Effector CD8-positive, alpha-beta T cell (primary cell): ENCODE results near the gene NLRC5.
"Not testable (repeated sequence)": the region's sequence is repeated elsewhere in the genome, so short reads cannot be mapped to it uniquely, and the experiment has no call there.

Experiments
- DNase-seq: peaks from one replicate; lab custom pipeline; 2025; lab: John Stamatoyannopoulos, UW

NLRC5 gene

GRCh38 chr16:57072616-57073275 lies 83.4 kb downstream of the NLRC5 start:
- DNase-seq, result no peak

- DNase-seq, result no peak
Measured at GRCh38 chr16:57077714-57078113, 88.4 kb downstream of the NLRC5 start.

- DNase-seq, result no peak
Measured at GRCh38 chr16:57081744-57082143, 92.4 kb downstream of the NLRC5 start.

DNA sequence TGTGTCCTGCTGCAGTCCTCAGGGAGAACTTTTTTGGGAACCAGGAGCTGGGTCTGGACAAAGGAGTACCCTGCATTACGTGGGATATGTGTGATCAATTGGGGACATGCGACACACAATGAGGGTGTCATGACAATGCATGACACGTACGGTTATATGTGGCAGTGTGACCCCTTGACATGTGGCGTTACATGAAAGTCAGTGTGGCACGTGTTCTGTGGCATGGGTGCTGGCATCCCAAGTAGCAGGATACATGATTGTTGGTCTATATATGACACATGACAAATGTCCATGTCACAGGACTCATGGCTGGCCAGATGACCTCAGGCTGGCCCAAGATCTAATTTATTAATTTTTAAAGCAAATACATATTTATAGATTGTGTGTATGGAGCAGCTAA lies 93.3 kb downstream of the NLRC5 start:
- DNase-seq, result no peak

- DNase-seq, result no peak
Measured at GRCh38 chr16:57083485-57084126, 94.2 kb downstream of the NLRC5 start.

GRCh38 chr16:57084257-57084770 lies 95.0 kb downstream of the NLRC5 start:
- DNase-seq, result peak; percentile 67

GRCh38 chr16:57084996-57085395 lies 95.6 kb downstream of the NLRC5 start:
- DNase-seq, result no peak

DNA sequence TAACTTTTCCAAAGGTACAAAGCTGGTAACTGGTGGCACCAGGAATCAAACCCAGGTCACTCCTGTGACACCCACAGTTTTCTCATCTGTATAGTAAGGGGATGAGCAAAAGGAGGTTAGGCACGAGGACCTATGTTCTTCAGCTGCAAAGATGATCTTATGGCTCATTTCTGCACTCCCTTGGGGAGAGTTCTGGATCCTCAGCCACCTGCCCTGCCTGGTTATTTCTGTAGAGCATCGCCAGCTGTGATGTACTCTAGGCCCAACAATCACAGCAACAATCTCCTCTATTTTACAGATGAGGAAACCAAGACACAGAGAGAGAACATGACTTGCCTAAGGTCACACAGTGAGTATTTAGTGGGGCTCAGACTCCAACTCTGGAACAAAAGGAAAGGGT lies 97.6 kb downstream of the NLRC5 start:
- no peak for DNase-seq

- DNase-seq, result no peak
Measured at GRCh38 chr16:57089406-57089805, 100.0 kb downstream of the NLRC5 start.

DNA sequence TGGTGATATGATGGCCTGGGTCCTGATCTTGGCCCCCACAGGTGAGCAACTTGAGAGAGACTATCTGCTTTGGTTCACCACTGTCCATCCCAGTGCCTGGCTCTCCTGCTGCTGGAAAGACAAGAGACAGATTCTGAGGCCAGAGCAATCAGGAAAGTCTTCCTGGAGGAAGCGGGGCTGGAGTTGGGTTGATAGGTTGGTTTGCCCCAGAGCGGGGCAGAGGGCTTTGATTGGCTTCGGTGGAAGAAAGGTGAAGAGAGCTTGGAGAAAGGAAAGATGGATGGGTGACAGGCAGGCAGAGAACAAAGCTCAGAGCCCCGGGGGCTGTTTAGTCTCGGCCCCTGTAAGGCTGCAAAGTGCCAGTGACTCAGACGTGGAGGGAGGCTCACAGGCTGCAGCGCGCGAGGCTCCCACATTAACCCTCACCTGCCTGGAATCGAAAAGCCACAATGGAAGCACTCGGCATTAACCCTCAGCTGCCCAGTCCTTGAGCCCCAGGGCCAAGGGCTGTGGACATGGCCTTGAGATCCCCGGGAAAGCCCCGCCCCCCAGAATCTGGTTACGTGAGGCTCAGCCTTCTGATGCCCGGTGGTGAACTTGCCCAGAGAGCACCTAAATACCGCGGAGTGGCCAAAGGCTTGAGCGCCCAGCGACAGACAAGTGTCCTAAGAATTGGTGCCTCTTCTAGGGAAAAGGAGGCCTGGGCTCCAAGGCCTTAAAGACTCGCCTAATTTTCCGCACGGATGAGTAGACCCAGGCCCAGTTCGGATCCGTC lies 102.0 kb downstream of the NLRC5 start:
- DNase-seq, result no peak

DNA sequence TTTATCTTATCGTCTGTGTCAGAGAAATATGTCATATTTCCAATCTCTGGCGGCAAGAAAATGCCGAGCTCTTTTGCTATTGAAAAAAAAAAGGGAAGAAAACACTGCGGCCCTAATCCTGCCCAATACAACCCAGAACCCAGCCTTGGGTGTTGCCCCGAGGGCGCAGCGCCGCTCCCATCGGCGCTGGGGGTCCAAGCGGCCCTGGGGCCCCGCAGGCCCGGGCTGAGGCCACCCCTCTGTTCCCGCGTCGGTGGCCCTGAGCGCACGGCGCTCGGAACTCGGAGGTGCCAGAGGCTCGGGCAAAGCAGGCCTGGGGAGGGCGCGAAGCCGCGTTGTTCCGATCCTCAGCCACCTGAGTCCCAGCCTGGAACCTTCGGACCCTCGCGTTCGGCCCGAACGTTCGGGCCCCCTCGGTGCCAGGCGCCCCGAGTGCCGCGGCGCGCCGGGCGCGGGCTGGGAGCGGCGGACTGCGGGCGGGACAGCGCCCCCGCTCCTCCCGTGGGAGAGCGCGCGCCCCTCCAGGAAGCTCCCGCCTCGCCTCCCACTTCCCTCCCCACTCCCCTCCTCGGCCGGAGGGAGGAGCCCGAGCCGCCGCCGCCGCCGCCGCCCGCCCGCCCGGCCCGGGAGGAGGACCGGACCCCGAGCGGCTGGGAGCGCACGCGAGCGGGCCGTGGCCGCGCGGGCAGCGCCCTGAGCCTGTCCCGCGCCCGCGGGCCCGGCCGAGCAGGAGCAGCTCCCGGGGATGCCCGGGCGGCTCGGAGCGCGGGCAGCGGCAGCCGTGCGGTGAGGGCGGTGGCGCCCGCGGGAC lies 102.8 kb downstream of the NLRC5 start, which contains the start of gene CPNE2:
Gene CPNE2 (plus strand): TSS at position 609 of the 811 bp plus-strand sequence. CDS start 18,160 bp downstream, outside the sequence.
- DNase-seq, result peak; percentile 8

- DNase-seq, result peak; percentile 13
Measured at GRCh38 chr16:57092786-57093411, 103.5 kb downstream of the NLRC5 start.

- DNase-seq, result no peak
Measured at GRCh38 chr16:57093666-57094564, 104.6 kb downstream of the NLRC5 start.

DNA sequence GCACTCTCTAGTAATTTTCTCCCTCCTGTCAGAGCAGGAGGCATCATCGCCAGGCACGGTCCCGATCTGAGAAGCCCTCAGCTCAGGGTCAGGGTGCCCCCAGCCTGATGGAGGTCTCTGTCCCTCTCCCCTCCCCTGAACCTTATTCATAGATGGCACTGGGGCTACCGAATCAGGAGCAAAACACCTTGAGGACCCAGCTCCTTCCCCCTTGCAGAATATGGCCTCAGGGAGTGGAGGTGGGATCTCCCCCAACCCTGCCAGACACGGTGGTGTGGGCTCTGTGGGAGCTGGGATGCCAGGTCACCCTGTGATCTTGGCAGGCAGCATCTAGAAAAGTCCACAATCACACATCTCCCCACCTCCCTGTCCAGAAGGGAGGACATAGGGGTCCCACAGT lies 105.6 kb downstream of the NLRC5 start:
- no peak for DNase-seq

- no peak for DNase-seq
Measured at GRCh38 chr16:57096192-57096591, 106.8 kb downstream of the NLRC5 start.

GRCh38 chr16:57096793-57097192 lies 107.4 kb downstream of the NLRC5 start:
- no peak for DNase-seq

- no peak for DNase-seq
Measured at GRCh38 chr16:57098188-57098841, 109.0 kb downstream of the NLRC5 start.

DNA sequence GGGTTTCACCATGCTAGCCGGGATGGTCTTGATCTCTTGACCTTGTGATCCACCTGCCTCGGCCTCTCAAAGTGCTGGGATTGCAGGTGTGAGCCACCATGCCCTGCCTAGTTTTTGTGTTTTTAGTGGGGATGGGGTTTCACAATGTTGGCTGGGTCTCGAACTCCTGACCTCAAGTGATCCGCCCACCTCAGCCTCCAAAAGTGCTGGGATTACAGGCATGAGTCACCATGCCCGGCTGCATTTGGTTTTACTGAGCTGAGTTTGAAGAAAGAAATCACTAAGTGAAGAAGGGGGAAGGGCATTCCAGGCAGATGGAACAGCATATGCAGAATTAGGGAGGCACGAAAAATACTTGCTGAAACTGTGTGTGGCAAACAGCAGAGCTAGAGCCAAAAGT lies 110.6 kb downstream of the NLRC5 start:
- DNase-seq, result not testable (repeated sequence)

GRCh38 chr16:57100445-57100844 lies 111.1 kb downstream of the NLRC5 start:
- no peak for DNase-seq
